ENCODE data around the gene SNRNP40. TPM values are rescaled to one million over a fixed set of nuclear protein-coding genes. Genes with fewer than 3 reads are reported as not detected.
"Not testable (repeated sequence)": the region's sequence is repeated elsewhere in the genome, so short reads cannot be mapped to it uniquely, and the experiment has no call there.

The SNRNP40 gene
- total RNA-seq, 2 donors from 2014 or later: 24.2 to 28.6 TPM

GRCh38 chr1:31295874-31296485 lies 608 bp downstream of the SNRNP40 start:
- ATAC-seq (no peak), DNase-seq (no peak)
- intact Hi-C loops (cut with DNase I): no loop called here

GRCh38 chr1:31289021-31289420 lies 7.6 kb downstream of the SNRNP40 start:
- intact Hi-C loops (cut with DNase I): no loop called here
- no peak for DNase-seq
- ATAC-seq: no peak

GRCh38 chr1:31287791-31288190 lies 8.8 kb downstream of the SNRNP40 start:
- not testable (repeated sequence) for ATAC-seq, DNase-seq

GRCh38 chr1:31282426-31282825 lies 14.2 kb downstream of the SNRNP40 start:
- intact Hi-C loops (cut with DNase I); DNase-seq: not testable (repeated sequence)

More at GRCh38 chr1:31287791-31288190, 8.8 kb downstream of the SNRNP40 start:
- intact Hi-C loops (cut with DNase I): not testable (repeated sequence)

GRCh38 chr1:31273619-31274018 lies 23.0 kb downstream of the SNRNP40 start:
- no peak for DNase-seq
- intact Hi-C loops (cut with DNase I): no loop called here
- no peak for ATAC-seq

More at GRCh38 chr1:31282426-31282825, 14.2 kb downstream of the SNRNP40 start:
- ATAC-seq: not testable (repeated sequence)

- no peak for ATAC-seq
These were observed 24.2 kb downstream of the SNRNP40 start for GRCh38 chr1:31272369-31272768.

GRCh38 chr1:31266547-31266946 lies 30.0 kb downstream of the SNRNP40 start:
- no peak for DNase-seq
- no peak for ATAC-seq
- intact Hi-C loops (cut with DNase I): no loop called here

More at GRCh38 chr1:31272369-31272768, 24.2 kb downstream of the SNRNP40 start:
- intact Hi-C loops (cut with DNase I): no loop called here
- DNase-seq: no peak

- ATAC-seq (peak; percentile 47 to 80), DNase-seq (no peak)
- intact Hi-C loops (cut with DNase I): no loop called here
These were observed 31.7 kb downstream of the SNRNP40 start for GRCh38 chr1:31264790-31265386.

- intact Hi-C loops (cut with DNase I): no loop called here
- no peak for ATAC-seq
These were observed 33.2 kb downstream of the SNRNP40 start for GRCh38 chr1:31263408-31263807.

GRCh38 chr1:31262393-31262792 lies 34.2 kb downstream of the SNRNP40 start:
- intact Hi-C loops (cut with DNase I): not testable (repeated sequence)

More at GRCh38 chr1:31263408-31263807, 33.2 kb downstream of the SNRNP40 start:
- no peak for DNase-seq

GRCh38 chr1:31261916-31262315 lies 34.7 kb downstream of the SNRNP40 start:
- intact Hi-C loops (cut with DNase I): no loop called here
- DNase-seq (no peak), ATAC-seq (no peak)

More at GRCh38 chr1:31262393-31262792, 34.2 kb downstream of the SNRNP40 start:
- ATAC-seq, DNase-seq: not testable (repeated sequence)

GRCh38 chr1:31259746-31260145 lies 36.8 kb downstream of the SNRNP40 start:
- ATAC-seq: no peak
- no peak for DNase-seq
- intact Hi-C loops (cut with DNase I): no loop called here

- DNase-seq: no peak
- ATAC-seq: no peak
- intact Hi-C loops (cut with DNase I): no loop called here
These were observed 38.0 kb downstream of the SNRNP40 start for GRCh38 chr1:31258581-31258980.

GRCh38 chr1:31257213-31257612 lies 39.4 kb downstream of the SNRNP40 start:
- intact Hi-C loops (cut with DNase I): no loop called here
- no peak for DNase-seq
- no peak for ATAC-seq

GRCh38 chr1:31249854-31250253 lies 46.7 kb downstream of the SNRNP40 start:
- ATAC-seq: no peak
- no peak for DNase-seq

GRCh38 chr1:31248276-31248675 lies 48.3 kb downstream of the SNRNP40 start:
- ATAC-seq (no peak), DNase-seq (no peak)
- intact Hi-C loops (cut with DNase I): no loop called here

More at GRCh38 chr1:31249854-31250253, 46.7 kb downstream of the SNRNP40 start:
- intact Hi-C loops (cut with DNase I): no loop called here

GRCh38 chr1:31244326-31244725 lies 52.3 kb downstream of the SNRNP40 start:
- ATAC-seq (no peak), DNase-seq (no peak)
- intact Hi-C loops (cut with DNase I): no loop called here

- intact Hi-C loops (cut with DNase I): no loop called here
- no peak for ATAC-seq
- DNase-seq: no peak
These were observed 52.9 kb downstream of the SNRNP40 start for GRCh38 chr1:31243501-31244286.

GRCh38 chr1:31241321-31241720 lies 55.3 kb downstream of the SNRNP40 start:
- DNase-seq (no peak), ATAC-seq (no peak)
- intact Hi-C loops (cut with DNase I): no loop called here

- DNase-seq (no peak), ATAC-seq (peak in 1 of 2 donors; percentile 43)
- intact Hi-C loops (cut with DNase I): no loop called here
These were observed 56.8 kb downstream of the SNRNP40 start, which contains the start of gene NKAIN1 for GRCh38 chr1:31239653-31240241. TSS of gene NKAIN1 (minus strand) at chr1:31239887. CDS start at chr1:31239547, 340 bp downstream.
